HEK293 (cell line): ENCODE data around the gene COQ10A.
"Not testable (repeated sequence)": the region's sequence is repeated elsewhere in the genome, so short reads cannot be mapped to it uniquely, and the experiment has no call there.

Experiments used
- CTCF ChIA-PET: fragments of 350-600 bp; formaldehyde crosslinking; extraction: SDS; loops from one replicate; lab custom pipeline; 2021; ENCODE audit warnings: antibody characterized with exemption; lab: Yijun Ruan, JAX
- POLR2A ChIA-PET: fragments of 300-600 bp; formaldehyde crosslinking; extraction: SDS; loops from one replicate; lab custom pipeline; 2020; ENCODE audit warnings: antibody characterized with exemption, inconsistent platforms; lab: Yijun Ruan, JAX
- H3K27ac ChIP-seq: fragments of 200-500 bp; sonication (Bioruptor generic); 2 replicates; pipeline ENCODE4 v1.5.1; 2014; ENCODE audit warnings: low read depth, low read length, control low read depth, inconsistent platforms; ENCODE audit errors: extremely low read depth
- H3K36me3 ChIP-seq, 2 experiments: fragments of 200-500 bp in 1 of 2; sonication (Bioruptor generic) in 1 of 2; 1 replicate in 1 of 2; 2 replicates in 1 of 2; pipeline ENCODE4 v1.5.1; 2014 to 2017; ENCODE audit warnings: inconsistent platforms in 2 of 2, low read length in 2 of 2; ENCODE audit not compliant: control insufficient read depth in 2 of 2, insufficient read depth in 1 of 2
- H3K4me1 ChIP-seq: fragments of 200-500 bp; sonication (Bioruptor generic); 2 replicates; pipeline ENCODE4 v1.5.1; 2014; ENCODE audit warnings: mild to moderate bottlenecking, low read length, inconsistent platforms; ENCODE audit not compliant: control insufficient read depth, insufficient read depth
- H3K4me3 ChIP-seq: 2 replicates; pipeline ENCODE4 v1.5.1; 2011; ENCODE audit warnings: low read depth, mild to moderate bottlenecking, control low read depth, low read length, moderate library complexity
- H3K9me3 ChIP-seq: fragments of 200-500 bp; sonication (Bioruptor generic); 2 replicates; pipeline ENCODE4 v1.5.1; 2014; ENCODE audit warnings: low read depth, low read length, inconsistent platforms; ENCODE audit not compliant: control insufficient read depth, insufficient read depth
- RBAK ChIP-seq: fragments of 450-650 bp; formaldehyde crosslinking; IDR thresholded peaks from 2 replicates; pipeline ENCODE4 v1.5.1; 2016; ENCODE audit warnings: missing biosample characterization, missing genetic modification characterization
- ZNF121 ChIP-seq: fragments of 450-650 bp; formaldehyde crosslinking; IDR thresholded peaks from 2 replicates; pipeline ENCODE4 v1.5.1; 2016; ENCODE audit warnings: missing biosample characterization, missing genetic modification characterization
- ZNF423 ChIP-seq: fragments of 450-650 bp; formaldehyde crosslinking; IDR thresholded peaks from 2 replicates; pipeline ENCODE4 v1.5.1; 2016; ENCODE audit warnings: missing biosample characterization, missing genetic modification characterization
- ZNF571 ChIP-seq: fragments of 450-650 bp; formaldehyde crosslinking; IDR thresholded peaks from 2 replicates; pipeline ENCODE4 v1.5.0; 2017; ENCODE audit warnings: missing biosample characterization, missing genetic modification characterization
- ZNF624 ChIP-seq: fragments of 450-650 bp; formaldehyde crosslinking; IDR thresholded peaks from 2 replicates; pipeline ENCODE4 v1.5.1; 2017; ENCODE audit warnings: missing biosample characterization, missing genetic modification characterization
- ZNF837 ChIP-seq: fragments of 450-650 bp; formaldehyde crosslinking; IDR thresholded peaks from 2 replicates; pipeline ENCODE4 v1.5.1; 2016; ENCODE audit warnings: missing biosample characterization, missing genetic modification characterization
- ZSCAN16 ChIP-seq: fragments of 450-650 bp; formaldehyde crosslinking; IDR thresholded peaks from 2 replicates; pipeline ENCODE4 v1.5.1; 2016; ENCODE audit warnings: missing biosample characterization, missing genetic modification characterization
- ZSCAN23 ChIP-seq: fragments of 450-650 bp; formaldehyde crosslinking; IDR thresholded peaks from 2 replicates; pipeline ENCODE4 v1.5.1; 2016; ENCODE audit warnings: missing biosample characterization, missing genetic modification characterization
- TF ChIP-seq, protein P1 (sequence below): fragments of 450-650 bp; formaldehyde crosslinking; IDR thresholded peaks from 2 replicates; pipeline ENCODE4 v1.5.1; 2016; ENCODE audit warnings: missing biosample characterization, missing genetic modification characterization
- TF ChIP-seq, protein P2 (sequence below): fragments of 450-650 bp; formaldehyde crosslinking; IDR thresholded peaks from 2 replicates; pipeline ENCODE4 v1.5.1; 2016; ENCODE audit warnings: missing biosample characterization, missing genetic modification characterization
- TF ChIP-seq, protein P3 (sequence below): fragments of 450-650 bp; formaldehyde crosslinking; IDR thresholded peaks from 2 replicates; pipeline ENCODE4 v1.5.1; 2016; ENCODE audit warnings: missing biosample characterization, missing genetic modification characterization
- TF ChIP-seq, protein P4 (sequence below): fragments of 450-650 bp; formaldehyde crosslinking; IDR thresholded peaks from 2 replicates; pipeline ENCODE4 v1.5.1; 2016; ENCODE audit warnings: missing biosample characterization, missing genetic modification characterization

COQ10A gene

DNA sequence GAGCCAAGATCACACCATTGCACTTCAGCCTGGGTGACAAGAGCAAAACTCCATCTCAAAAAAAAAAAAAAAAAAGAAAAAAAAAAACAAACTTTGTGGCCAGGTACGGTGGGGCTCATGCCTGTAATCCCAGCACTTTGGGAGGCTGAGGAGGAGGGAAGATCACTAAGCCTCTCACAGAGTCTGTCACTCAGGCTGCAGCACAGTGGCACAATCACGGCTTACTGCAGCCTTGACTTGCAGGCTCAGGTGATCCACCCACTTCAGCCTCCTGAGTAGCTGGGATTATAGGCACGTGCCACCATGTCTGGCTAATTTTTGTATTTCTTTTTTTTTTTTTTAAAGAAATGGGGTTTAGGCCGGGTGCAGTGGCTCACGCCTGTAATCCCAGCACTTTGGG lies 17.5 kb downstream of the COQ10A start:
- not testable (repeated sequence) for H3K4me1 ChIP-seq, H3K4me3 ChIP-seq, H3K9me3 ChIP-seq, H3K27ac ChIP-seq
- ChIA-PET CTCF (interaction anchor here (0.6 kb wide), 1 partner anchor 9 kb away, joined by 3 read pairs; no protein-coding TSS in a partner anchor), POLR2A (interaction anchor here (1.3 kb wide), 1 partner anchor 18 kb away, joined by 3 read pairs; no protein-coding TSS in a partner anchor)
- TF ChIP-seq, protein P1, sequence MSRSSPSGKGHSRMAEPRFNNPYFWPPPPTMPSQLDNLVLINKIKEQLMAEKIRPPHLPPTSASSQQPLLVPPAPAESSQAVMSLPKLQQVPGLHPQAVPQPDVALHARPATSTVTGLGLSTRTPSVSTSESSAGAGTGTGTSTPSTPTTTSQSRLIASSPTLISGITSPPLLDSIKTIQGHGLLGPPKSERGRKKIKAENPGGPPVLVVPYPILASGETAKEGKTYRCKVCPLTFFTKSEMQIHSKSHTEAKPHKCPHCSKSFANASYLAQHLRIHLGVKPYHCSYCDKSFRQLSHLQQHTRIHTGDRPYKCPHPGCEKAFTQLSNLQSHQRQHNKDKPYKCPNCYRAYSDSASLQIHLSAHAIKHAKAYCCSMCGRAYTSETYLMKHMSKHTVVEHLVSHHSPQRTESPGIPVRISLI = peak; percentile 67
- peaks cover 68 to 80% of the 10 kb centered on the region in 2 experiments for H3K36me3 ChIP-seq

DNA sequence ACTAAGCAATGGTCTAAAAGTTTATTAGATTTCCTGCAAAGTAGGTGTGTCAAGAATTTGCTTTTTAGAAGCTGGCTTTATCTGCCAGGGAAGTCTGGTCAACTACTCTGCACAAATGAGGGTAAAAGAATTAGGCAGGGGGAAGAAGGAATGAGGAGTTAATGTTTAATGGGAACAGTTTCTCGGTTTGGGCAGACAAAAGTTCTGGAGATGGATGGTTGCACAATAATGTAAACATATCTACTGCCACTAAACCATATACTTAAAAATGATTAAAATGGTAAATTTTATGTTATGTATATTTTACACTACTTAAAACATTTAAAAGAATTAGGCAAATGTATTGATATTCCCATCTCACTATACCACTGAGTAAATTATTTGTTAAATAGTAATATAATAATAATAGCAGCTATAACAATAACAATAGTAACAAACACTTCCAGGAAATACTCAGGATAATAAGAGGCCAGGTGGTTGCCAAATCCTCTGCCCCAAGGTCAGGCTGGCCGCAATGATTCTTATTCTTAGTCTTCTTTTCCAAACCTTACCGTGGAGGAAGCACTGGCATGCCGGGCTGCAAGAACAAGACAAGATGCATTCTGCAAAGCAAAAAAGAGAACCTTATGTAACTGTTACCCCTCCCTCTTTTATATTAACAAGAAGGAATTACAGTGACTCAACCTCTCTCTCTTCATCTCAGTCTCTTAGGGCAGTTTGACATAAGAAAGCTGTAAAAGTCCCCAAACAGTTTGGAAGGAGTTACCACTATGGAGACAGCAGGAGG lies 19.5 kb downstream of the COQ10A start:
- no peak overlapping the region for H3K4me3 ChIP-seq
- H3K36me3 ChIP-seq = peaks cover 50 to 78% of the 10 kb centered on the region in 2 experiments
- CTCF ChIA-PET = interaction anchor here (0.6 to 2.2 kb wide), 5 partner anchors 11 to 823 kb away, joined by 3 to 9 read pairs (median 3); partner anchors contain the start of gene ANKRD52
- no peaks in the 10 kb centered on the region for H3K4me1 ChIP-seq
- POLR2A ChIA-PET = interaction anchor here (1.0 to 1.5 kb wide), 3 partner anchors 11 to 13 kb away, joined by 4 to 6 read pairs (median 6); no protein-coding TSS in a partner anchor
- no peaks in the 10 kb centered on the region for H3K9me3 ChIP-seq
- TF ChIP-seq RBAK (no peak), ZNF624 (tag by site-specific recombination) (no peak), ZNF837 (no peak), ZSCAN16 (tag by site-specific recombination) (no peak), ZSCAN23 (no peak), ZNF423 (tag by site-specific recombination) (no peak)
- TF ChIP-seq, protein P2, sequence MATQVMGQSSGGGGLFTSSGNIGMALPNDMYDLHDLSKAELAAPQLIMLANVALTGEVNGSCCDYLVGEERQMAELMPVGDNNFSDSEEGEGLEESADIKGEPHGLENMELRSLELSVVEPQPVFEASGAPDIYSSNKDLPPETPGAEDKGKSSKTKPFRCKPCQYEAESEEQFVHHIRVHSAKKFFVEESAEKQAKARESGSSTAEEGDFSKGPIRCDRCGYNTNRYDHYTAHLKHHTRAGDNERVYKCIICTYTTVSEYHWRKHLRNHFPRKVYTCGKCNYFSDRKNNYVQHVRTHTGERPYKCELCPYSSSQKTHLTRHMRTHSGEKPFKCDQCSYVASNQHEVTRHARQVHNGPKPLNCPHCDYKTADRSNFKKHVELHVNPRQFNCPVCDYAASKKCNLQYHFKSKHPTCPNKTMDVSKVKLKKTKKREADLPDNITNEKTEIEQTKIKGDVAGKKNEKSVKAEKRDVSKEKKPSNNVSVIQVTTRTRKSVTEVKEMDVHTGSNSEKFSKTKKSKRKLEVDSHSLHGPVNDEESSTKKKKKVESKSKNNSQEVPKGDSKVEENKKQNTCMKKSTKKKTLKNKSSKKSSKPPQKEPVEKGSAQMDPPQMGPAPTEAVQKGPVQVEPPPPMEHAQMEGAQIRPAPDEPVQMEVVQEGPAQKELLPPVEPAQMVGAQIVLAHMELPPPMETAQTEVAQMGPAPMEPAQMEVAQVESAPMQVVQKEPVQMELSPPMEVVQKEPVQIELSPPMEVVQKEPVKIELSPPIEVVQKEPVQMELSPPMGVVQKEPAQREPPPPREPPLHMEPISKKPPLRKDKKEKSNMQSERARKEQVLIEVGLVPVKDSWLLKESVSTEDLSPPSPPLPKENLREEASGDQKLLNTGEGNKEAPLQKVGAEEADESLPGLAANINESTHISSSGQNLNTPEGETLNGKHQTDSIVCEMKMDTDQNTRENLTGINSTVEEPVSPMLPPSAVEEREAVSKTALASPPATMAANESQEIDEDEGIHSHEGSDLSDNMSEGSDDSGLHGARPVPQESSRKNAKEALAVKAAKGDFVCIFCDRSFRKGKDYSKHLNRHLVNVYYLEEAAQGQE (tag by site-specific recombination) = no peak
- TF ChIP-seq, protein P3, sequence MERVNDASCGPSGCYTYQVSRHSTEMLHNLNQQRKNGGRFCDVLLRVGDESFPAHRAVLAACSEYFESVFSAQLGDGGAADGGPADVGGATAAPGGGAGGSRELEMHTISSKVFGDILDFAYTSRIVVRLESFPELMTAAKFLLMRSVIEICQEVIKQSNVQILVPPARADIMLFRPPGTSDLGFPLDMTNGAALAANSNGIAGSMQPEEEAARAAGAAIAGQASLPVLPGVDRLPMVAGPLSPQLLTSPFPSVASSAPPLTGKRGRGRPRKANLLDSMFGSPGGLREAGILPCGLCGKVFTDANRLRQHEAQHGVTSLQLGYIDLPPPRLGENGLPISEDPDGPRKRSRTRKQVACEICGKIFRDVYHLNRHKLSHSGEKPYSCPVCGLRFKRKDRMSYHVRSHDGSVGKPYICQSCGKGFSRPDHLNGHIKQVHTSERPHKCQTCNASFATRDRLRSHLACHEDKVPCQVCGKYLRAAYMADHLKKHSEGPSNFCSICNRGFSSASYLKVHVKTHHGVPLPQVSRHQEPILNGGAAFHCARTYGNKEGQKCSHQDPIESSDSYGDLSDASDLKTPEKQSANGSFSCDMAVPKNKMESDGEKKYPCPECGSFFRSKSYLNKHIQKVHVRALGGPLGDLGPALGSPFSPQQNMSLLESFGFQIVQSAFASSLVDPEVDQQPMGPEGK (tag by site-specific recombination) = no peak
- TF ChIP-seq, protein P4, sequence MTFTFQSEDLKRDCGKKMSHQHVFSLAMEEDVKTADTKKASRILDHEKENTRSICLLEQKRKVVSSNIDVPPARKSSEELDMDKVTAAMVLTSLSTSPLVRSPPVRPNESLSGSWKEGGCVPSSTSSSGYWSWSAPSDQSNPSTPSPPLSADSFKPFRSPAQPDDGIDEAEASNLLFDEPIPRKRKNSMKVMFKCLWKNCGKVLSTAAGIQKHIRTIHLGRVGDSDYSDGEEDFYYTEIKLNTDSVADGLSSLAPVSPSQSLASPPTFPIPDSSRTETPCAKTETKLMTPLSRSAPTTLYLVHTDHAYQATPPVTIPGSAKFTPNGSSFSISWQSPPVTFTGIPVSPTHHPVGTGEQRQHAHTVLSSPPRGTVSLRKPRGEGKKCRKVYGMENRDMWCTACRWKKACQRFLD = no peak
- TF ChIP-seq, all 188 proteins: peak for 0
- no peak overlapping the region for H3K27ac ChIP-seq

DNA sequence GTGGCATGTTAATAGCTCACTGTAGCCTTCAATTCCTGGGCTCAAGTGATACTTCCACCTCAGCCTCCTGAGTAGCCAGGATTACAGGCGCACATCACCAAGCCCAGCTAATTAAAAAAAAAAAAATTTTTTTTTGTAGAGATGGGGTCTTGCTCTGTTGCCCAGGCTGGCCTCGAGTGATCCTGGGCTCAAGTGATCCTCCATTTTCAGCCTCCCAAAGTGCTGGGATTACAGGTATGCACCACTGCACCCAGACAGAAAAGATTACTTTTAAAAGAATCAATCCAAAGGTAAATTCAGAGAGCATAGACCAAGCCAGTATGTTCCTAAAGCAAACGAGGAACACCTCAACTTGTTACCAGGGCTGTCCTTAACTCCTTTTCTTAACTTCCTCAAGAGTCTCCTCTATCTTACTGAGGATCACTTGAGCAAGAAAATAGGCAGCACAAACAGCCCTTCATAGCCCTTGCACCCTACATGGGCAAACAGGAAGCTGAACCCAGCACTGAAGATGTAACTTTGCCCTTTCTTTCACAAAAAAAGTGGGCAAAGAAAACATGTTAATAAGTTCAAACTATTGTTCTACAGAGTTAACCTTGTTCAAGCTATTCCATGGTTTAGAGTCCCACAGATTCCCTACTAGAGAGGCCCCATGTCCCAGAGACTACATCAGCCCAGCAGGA lies 22.1 kb downstream of the COQ10A start:
- H3K36me3 ChIP-seq = peaks cover 39 to 64% of the 10 kb centered on the region in 2 experiments
- H3K4me1 ChIP-seq = no peaks in the 10 kb centered on the region
- TF ChIP-seq ZNF571 (tag by site-specific recombination) (no peak), ZNF121 (tag by site-specific recombination) (peak; percentile 93)
- TF ChIP-seq, all 188 proteins: peak for 1
- H3K9me3 ChIP-seq = no peaks in the 10 kb centered on the region
- H3K4me3 ChIP-seq = no peak overlapping the region
- ChIA-PET CTCF (interaction anchor here (0.6 to 0.9 kb wide), 5 partner anchors 9 to 632 kb away, joined by 3 to 5 read pairs (median 3); partner anchors contain the start of gene SMARCC2), POLR2A (interaction anchor here (0.5 kb wide), 1 partner anchor 284 kb away, joined by 3 read pairs; no protein-coding TSS in a partner anchor)
- no peak overlapping the region for H3K27ac ChIP-seq
